ENCODE data around the gene OCA2.

OCA2 gene

GRCh38 chr15:28043691-28044091 is 55.4 kb downstream of the OCA2 start:
- TF ChIP-seq CTCF (IDR thresholded peaks at IDR 0.05; ENCODE audit: low read depth, low read length) = no peak

GRCh38 chr15:28037969-28038590 is 61.0 kb downstream of the OCA2 start:
- DNase-seq (ENCODE audit: extremely low read depth, low read depth) = no peak
- TF ChIP-seq CTCF (IDR thresholded peaks at IDR 0.05; ENCODE audit: low read depth, low read length) = no peak

More at GRCh38 chr15:28043691-28044091, 55.4 kb downstream of the OCA2 start:
- no peak for DNase-seq (ENCODE audit: extremely low read depth, low read depth)

GRCh38 chr15:28033443-28033842 is 65.7 kb downstream of the OCA2 start:
- DNase-seq (ENCODE audit: extremely low read depth, low read depth) = no peak
- no peak for TF ChIP-seq CTCF (IDR thresholded peaks at IDR 0.05; ENCODE audit: low read depth, low read length)

- no peak for TF ChIP-seq CTCF (IDR thresholded peaks at IDR 0.05; ENCODE audit: low read depth, low read length)
- DNase-seq (ENCODE audit: extremely low read depth, low read depth) = no peak
Observed at GRCh38 chr15:28030801-28031200, 68.3 kb downstream of the OCA2 start.

GRCh38 chr15:28027714-28028076 is 71.4 kb downstream of the OCA2 start:
- no peak for TF ChIP-seq CTCF (IDR thresholded peaks at IDR 0.05; ENCODE audit: low read depth, low read length)
- DNase-seq (ENCODE audit: extremely low read depth, low read depth) = no peak

GRCh38 chr15:28026764-28027713 is 72.1 kb downstream of the OCA2 start:
- TF ChIP-seq CTCF (IDR thresholded peaks at IDR 0.05; ENCODE audit: low read depth, low read length) = no peak
- DNase-seq (ENCODE audit: extremely low read depth, low read depth) = no peak

- no peak for TF ChIP-seq CTCF (IDR thresholded peaks at IDR 0.05; ENCODE audit: low read depth, low read length)
- no peak for DNase-seq (ENCODE audit: extremely low read depth, low read depth)
Observed at GRCh38 chr15:28026221-28026620, 72.9 kb downstream of the OCA2 start.
